Measurements from ENCODE around the gene GALNT17.
"Not testable (repeated sequence)": the region's sequence is repeated elsewhere in the genome, so short reads cannot be mapped to it uniquely, and the experiment has no call there.

GALNT17 gene

GRCh38 chr7:71691538-71691937, 559.6 kb downstream of the GALNT17 start:
- DNase-seq (ENCODE audit: low read depth), result no peak

GRCh38 chr7:71694665-71695064, 562.7 kb downstream of the GALNT17 start:
- no peak for DNase-seq (ENCODE audit: low read depth)

GRCh38 chr7:71695186-71695585, 563.2 kb downstream of the GALNT17 start:
- DNase-seq (ENCODE audit: low read depth), result peak; percentile 1

- DNase-seq (ENCODE audit: low read depth), result no peak
These were observed 564.6 kb downstream of the GALNT17 start for GRCh38 chr7:71696511-71696910.

GRCh38 chr7:71697400-71697799, 565.5 kb downstream of the GALNT17 start:
- no peak for DNase-seq (ENCODE audit: low read depth)

- no peak for DNase-seq (ENCODE audit: low read depth)
These were observed 573.3 kb downstream of the GALNT17 start for GRCh38 chr7:71705217-71705616.

GRCh38 chr7:71705901-71706596, 574.1 kb downstream of the GALNT17 start:
- no peak for DNase-seq (ENCODE audit: low read depth)

GRCh38 chr7:71706597-71706975, 574.6 kb downstream of the GALNT17 start:
- no peak for DNase-seq (ENCODE audit: low read depth)

GRCh38 chr7:71707041-71707440, 575.1 kb downstream of the GALNT17 start:
- DNase-seq (ENCODE audit: low read depth), result no peak

GRCh38 chr7:71708710-71709109, 576.8 kb downstream of the GALNT17 start:
- DNase-seq (ENCODE audit: low read depth), result no peak

- DNase-seq (ENCODE audit: low read depth), result no peak
These were observed 578.5 kb downstream of the GALNT17 start for GRCh38 chr7:71710442-71710841.

GRCh38 chr7:71712653-71713180, 580.8 kb downstream of the GALNT17 start:
- no peak for DNase-seq (ENCODE audit: low read depth)

- DNase-seq (ENCODE audit: low read depth), result no peak
These were observed 584.7 kb downstream of the GALNT17 start for GRCh38 chr7:71716690-71717089.

GRCh38 chr7:71718563-71718962, 586.6 kb downstream of the GALNT17 start:
- no peak for DNase-seq (ENCODE audit: low read depth)

- no peak for DNase-seq (ENCODE audit: low read depth)
These were observed 589.8 kb downstream of the GALNT17 start for GRCh38 chr7:71721742-71722141.

- DNase-seq (ENCODE audit: low read depth), result no peak
These were observed 591.9 kb downstream of the GALNT17 start for GRCh38 chr7:71723859-71724258.

GRCh38 chr7:71727347-71727746, 595.4 kb downstream of the GALNT17 start:
- DNase-seq (ENCODE audit: low read depth), result no peak

- no peak for DNase-seq (ENCODE audit: low read depth)
These were observed 599.8 kb downstream of the GALNT17 start for GRCh38 chr7:71731740-71732139.

- DNase-seq (ENCODE audit: low read depth), result peak; percentile 47
These were observed 601.3 kb downstream of the GALNT17 start for GRCh38 chr7:71733107-71733870.

- peak; percentile 52 for DNase-seq (ENCODE audit: low read depth)
These were observed 604.1 kb downstream of the GALNT17 start for GRCh38 chr7:71735961-71736556.

- DNase-seq (ENCODE audit: low read depth), result not testable (repeated sequence)
These were observed 606.1 kb downstream of the GALNT17 start for GRCh38 chr7:71737931-71738540.

- no peak for DNase-seq (ENCODE audit: low read depth)
These were observed 607.7 kb downstream of the GALNT17 start for GRCh38 chr7:71739520-71740173.

Measured in fibroblast of the conjunctiva (primary cell).